ENCODE results near the gene HDAC3. TPM values are rescaled to one million over a fixed set of nuclear protein-coding genes. Genes with fewer than 3 reads are reported as not detected.
A peak's percentile ranks its signal among the peaks of the same experiment; 100 is the strongest.

The HDAC3 gene
- total and polyA plus RNA-seq, 9 donors = 34.2 to 73.8 (median 49.4) TPM

- Histone ChIP-seq H3K27ac (no peak overlapping the region), H3K36me3 (no peaks in the 10 kb centered on the region), H3K4me3 (peak overlapping the region; percentile 94), H3K4me1 (ENCODE audit: insufficient read depth) (peaks cover 13% of the 10 kb centered on the region), H3K27me3 (no peaks in the 10 kb centered on the region), H3K9me3 (no peaks in the 10 kb centered on the region)
- 0 to 1% (median 1%) methylated on average over 49 to 63 of the region's 63 CpGs for WGBS, 3 donors
- peak in 1 of 5 donors; percentile 60 for DNase-seq
- intact Hi-C loops (cut with DNase I) = no loop called here
- TF ChIP-seq CTCF (IDR thresholded peaks at IDR 0.05) (no peak), POLR2A (IDR thresholded peaks at IDR 0.05) (no peak), EP300 (IDR thresholded peaks at IDR 0.05) (no peak)
Measured at GRCh38 chr5:141637123-141637766, 596 bp upstream of the HDAC3 start.

GRCh38 chr5:141636106-141636412, 590 bp downstream of the HDAC3 start:
- no peak for TF ChIP-seq EP300 (IDR thresholded peaks at IDR 0.05)
- no peak for TF ChIP-seq CTCF (IDR thresholded peaks at IDR 0.05)
- TF ChIP-seq POLR2A (IDR thresholded peaks at IDR 0.05) = no peak
- H3K27ac ChIP-seq = peak overlapping the region; percentile 9 to 37
- WGBS, 3 donors = 0 to 1% (median 1%) methylated on average over 4 of the region's 4 CpGs
- no peaks in the 10 kb centered on the region for H3K9me3 ChIP-seq
- H3K4me3 ChIP-seq = peak overlapping the region; percentile 94
- no peaks in the 10 kb centered on the region for H3K27me3 ChIP-seq
- no peaks in the 10 kb centered on the region for H3K36me3 ChIP-seq
- DNase-seq = no peak
- intact Hi-C loops (cut with DNase I) = no loop called here
- peaks cover 13% of the 10 kb centered on the region for H3K4me1 ChIP-seq (ENCODE audit: insufficient read depth)

- Histone ChIP-seq H3K27ac (no peak overlapping the region), H3K9me3 (no peaks in the 10 kb centered on the region), H3K4me1 (ENCODE audit: insufficient read depth) (peaks cover 13% of the 10 kb centered on the region), H3K27me3 (no peaks in the 10 kb centered on the region), H3K4me3 (peak overlapping the region; percentile 94), H3K36me3 (no peaks in the 10 kb centered on the region)
- WGBS, 3 donors = 47 to 53% (median 52%) methylated on average over 7 of the region's 7 CpGs
- TF ChIP-seq EP300 (IDR thresholded peaks at IDR 0.05) = no peak
- no peak for TF ChIP-seq POLR2A (IDR thresholded peaks at IDR 0.05)
- TF ChIP-seq CTCF (IDR thresholded peaks at IDR 0.05) = no peak
- DNase-seq = no peak
- intact Hi-C loops (cut with DNase I) = no loop called here
Measured at GRCh38 chr5:141635646-141636045, 1.0 kb downstream of the HDAC3 start.

- no peaks in the 10 kb centered on the region for H3K27me3 ChIP-seq
- H3K4me1 ChIP-seq (ENCODE audit: insufficient read depth) = peaks cover 13% of the 10 kb centered on the region
- intact Hi-C loops (cut with DNase I) = no loop called here
- no peaks in the 10 kb centered on the region for H3K9me3 ChIP-seq
- no peak overlapping the region for H3K27ac ChIP-seq
- H3K36me3 ChIP-seq = no peaks in the 10 kb centered on the region
- WGBS, 3 donors = 86 to 90% (median 88%) methylated on average over 6 of the region's 6 CpGs
- no peak for DNase-seq
- no peak overlapping the region for H3K4me3 ChIP-seq
- TF ChIP-seq EP300 (IDR thresholded peaks at IDR 0.05) (no peak), POLR2A (IDR thresholded peaks at IDR 0.05) (no peak), CTCF (IDR thresholded peaks at IDR 0.05) (no peak)
Measured at GRCh38 chr5:141634720-141635119, 1.9 kb downstream of the HDAC3 start.

Measured in ovary (tissue), 9 donors.